HepG2 (cell line): ENCODE measurements around the gene FILIP1. TPM values are rescaled to one million over a fixed set of nuclear protein-coding genes. Genes with fewer than 3 reads are reported as not detected.

Experiments
- ATAC-seq: fragments of 200-7000 bp; cut with Tn5 transposase; 3 replicates; pipeline ENCODE4 v1.9.1; 2020; ENCODE audit warnings: mild to moderate bottlenecking, moderate library complexity
- BruUV-seq: library from RNA; stranded (reverse); fragments of 400-500 nt; replicated peaks from 2 replicates; lab custom pipeline; 2021; lab: Mats Ljungman, UMichigan
- CTCF ChIA-PET: fragments of 300-600 bp; formaldehyde crosslinking; extraction: SDS; loops from one replicate; lab custom pipeline; 2021; ENCODE audit warnings: low total read pairs, inconsistent platforms, low intra/inter-chr PET ratio; lab: Yijun Ruan, JAX
- POLR2A ChIA-PET: fragments of 350-600 bp; sonication (Branson Sonifier 250); formaldehyde crosslinking; loops from one replicate; lab custom pipeline; 2020; ENCODE audit warnings: antibody characterized with exemption, inconsistent platforms; lab: Yijun Ruan, JAX
- DNase-seq: peaks from one replicate; pipeline ENCODE4 v3.0.0-alpha.2; 2015; ENCODE audit warnings: low spot score
- FAIRE-seq: peaks from 3 replicates; lab custom pipeline; 2011; peaks lifted over from hg19 to GRCh38; lab: Jason Lieb, UNC
- H2AFZ ChIP-seq: one replicate; pipeline ENCODE4 v1.6.1; 2011; ENCODE audit warnings: low read length, inconsistent platforms
- H3K27ac ChIP-seq: fragments of 300-600 bp; 3 replicates; pipeline ENCODE4 v1.8.0; 2011; ENCODE audit warnings: mixed run types, mild to moderate bottlenecking, mixed read lengths, low read length, inconsistent platforms; ENCODE audit not compliant: insufficient read depth; ENCODE audit errors: extremely low read length
- H3K27me3 ChIP-seq, 2 experiments: fragments of 200-600 bp in 1 of 2; 2 replicates in 1 of 2; 3 replicates in 1 of 2; pipeline versions ENCODE4 v1.6.0 to v1.8.0; 2011; ENCODE audit warnings: low read length in 2 of 2, mild to moderate bottlenecking in 2 of 2, moderate library complexity in 2 of 2, inconsistent platforms in 1 of 2; ENCODE audit not compliant: insufficient read depth in 2 of 2, control insufficient read depth in 1 of 2
- H3K36me3 ChIP-seq, 2 experiments: fragments of 200-600 bp in 1 of 2; replicated peaks in 1 of 2; 2 replicates in 1 of 2; 3 replicates in 1 of 2; pipeline versions ENCODE4 v1.5.1 to v1.8.0; 2011; ENCODE audit warnings: low read length in 2 of 2, inconsistent platforms in 1 of 2; ENCODE audit not compliant: insufficient read depth in 2 of 2, control insufficient read depth in 1 of 2
- H3K4me1 ChIP-seq: 2 replicates; pipeline ENCODE4 v1.5.1; 2012; ENCODE audit warnings: low read length, inconsistent platforms; ENCODE audit not compliant: insufficient read depth
- H3K4me2 ChIP-seq: 2 replicates; pipeline ENCODE4 v1.6.0; 2011; ENCODE audit warnings: low read depth, low read length, inconsistent platforms
- H3K4me3 ChIP-seq, 3 experiments: fragments of 200-600 bp in 1 of 3; sonication (generic), shearing (Covaris generic) in 1 of 3; replicated peaks in 1 of 3; 2 replicates each; pipeline ENCODE4 v1.5.1; 2011 to 2016; ENCODE audit warnings: low read length in 3 of 3, inconsistent platforms in 2 of 3, low read depth in 2 of 3, mild to moderate bottlenecking in 2 of 3, control low read depth in 1 of 3, mixed read lengths in 1 of 3; ENCODE audit not compliant: insufficient read depth in 1 of 3
- H3K79me2 ChIP-seq: one replicate; pipeline ENCODE4 v1.6.1; 2011; ENCODE audit warnings: low read length, inconsistent platforms; ENCODE audit not compliant: insufficient read depth
- H3K9ac ChIP-seq: 2 replicates; pipeline ENCODE4 v1.6.0; 2011; ENCODE audit warnings: mild to moderate bottlenecking, low read depth, low read length, inconsistent platforms; ENCODE audit not compliant: insufficient read depth
- H3K9me3 ChIP-seq: 2 replicates; pipeline ENCODE4 v1.5.1; 2012; ENCODE audit warnings: mild to moderate bottlenecking, low read length
- H4K20me1 ChIP-seq: 2 replicates; pipeline ENCODE4 v1.6.0; 2011; ENCODE audit warnings: inconsistent platforms, mild to moderate bottlenecking, low read length, moderate library complexity; ENCODE audit not compliant: insufficient read depth
- ATF7 ChIP-seq, 2 experiments: fragments of 450-650 bp in 1 of 2; sonication (generic) in 1 of 2; formaldehyde crosslinking in 1 of 2; IDR thresholded peaks; 2 replicates each; pipeline versions ENCODE4 v1.4.0 to v1.6.1; 2016 to 2020; ENCODE audit warnings: antibody characterized with exemption in 1 of 2, mild to moderate bottlenecking in 1 of 2, missing genetic modification reagents in 1 of 2
- CENPBD1 ChIP-seq: sonication (generic); formaldehyde crosslinking; IDR thresholded peaks from 2 replicates; pipeline ENCODE4 v1.8.0; 2022; ENCODE audit warnings: missing genetic modification reagents, low read depth, mild to moderate bottlenecking, borderline replicate concordance
- CREB1 ChIP-seq, 2 experiments: fragments of 450-650 bp in 1 of 2; IDR thresholded peaks; 2 replicates each; pipeline ENCODE4 v1.6.1; 2016 to 2017; ENCODE audit warnings: control low read depth in 1 of 2, mild to moderate bottlenecking in 1 of 2, missing compliant biosample characterization in 1 of 2, missing genetic modification characterization in 1 of 2
- FOXK1 ChIP-seq: sonication (generic); formaldehyde crosslinking; IDR thresholded peaks from 2 replicates; pipeline ENCODE4 v1.4.0; 2020; ENCODE audit warnings: low read depth, missing genetic modification reagents, borderline replicate concordance
- HES4 ChIP-seq: sonication (generic); formaldehyde crosslinking; IDR thresholded peaks from 2 replicates; pipeline ENCODE4 v1.9.0; 2021; ENCODE audit warnings: mild to moderate bottlenecking, missing genetic modification reagents, borderline replicate concordance
- SNAPC2 ChIP-seq: sonication (generic); formaldehyde crosslinking; IDR thresholded peaks from 2 replicates; pipeline ENCODE4 v1.8.1; 2022; ENCODE audit warnings: mild to moderate bottlenecking, missing genetic modification reagents
- TCF12 ChIP-seq, 2 experiments: fragments of 450-650 bp in 1 of 2; sonication (generic) in 1 of 2; formaldehyde crosslinking in 1 of 2; IDR thresholded peaks; 2 replicates each; pipeline versions ENCODE4 v1.6.1 to v1.8.0; 2017 to 2022; ENCODE audit warnings: antibody characterized with exemption in 1 of 2, mild to moderate bottlenecking in 1 of 2, missing genetic modification reagents in 1 of 2, moderate library complexity in 1 of 2
- USF2 ChIP-seq, 2 experiments: sonication (generic) in 1 of 2; formaldehyde crosslinking in 1 of 2; IDR thresholded peaks; 2 replicates each; pipeline versions ENCODE4 v1.5.1 to v1.6.1; 2011 to 2020; ENCODE audit warnings: borderline replicate concordance in 1 of 2, low read depth in 1 of 2, low read length in 1 of 2, mild to moderate bottlenecking in 1 of 2, missing genetic modification reagents in 1 of 2, moderate library complexity in 1 of 2
- ZFX ChIP-seq: sonication (generic); formaldehyde crosslinking; IDR thresholded peaks from 2 replicates; pipeline ENCODE4 v1.4.0; 2020; ENCODE audit warnings: mild to moderate bottlenecking, low read depth, missing genetic modification reagents, moderate library complexity
- ZFY ChIP-seq: sonication (generic); formaldehyde crosslinking; IDR thresholded peaks from 2 replicates; pipeline ENCODE4 v1.4.0; 2020; ENCODE audit warnings: missing genetic modification reagents
- ZIK1 ChIP-seq: sonication (generic); formaldehyde crosslinking; IDR thresholded peaks from 2 replicates; pipeline ENCODE4 v1.5.0; 2020; ENCODE audit warnings: mild to moderate bottlenecking, low read depth, missing genetic modification reagents, borderline replicate concordance
- ZNF101 ChIP-seq: sonication (generic); formaldehyde crosslinking; IDR thresholded peaks from 2 replicates; pipeline ENCODE4 v1.4.0; 2020; ENCODE audit warnings: mild to moderate bottlenecking, low read depth, missing genetic modification reagents, borderline replicate concordance
- ZNF333 ChIP-seq: sonication (generic); formaldehyde crosslinking; IDR thresholded peaks from 2 replicates; pipeline ENCODE4 v1.4.0; 2020; ENCODE audit warnings: mild to moderate bottlenecking, missing genetic modification reagents, borderline replicate concordance
- ZNF589 ChIP-seq: sonication (generic); formaldehyde crosslinking; conservative IDR thresholded peaks from 2 replicates; pipeline ENCODE4 v1.8.0; 2022; ENCODE audit warnings: mild to moderate bottlenecking, moderate library complexity, missing genetic modification reagents
- ZNF792 ChIP-seq: IDR thresholded peaks from 2 replicates; pipeline ENCODE4 v1.6.1; 2016
- WGBS: methylation state at CpG from one replicate; pipeline ENCODE4 v1.1.6; 2017; ENCODE audit warnings: low lambda C conversion rate; 5-methylcytosine and 5-hydroxymethylcytosine counted together
- in situ Hi-C: cut with HindIII; loops from 2 replicates; pipeline ENCODE4 v1.10.0; 2017; ENCODE audit warnings: low pct_unique_long_range_greater_than_20kb; ENCODE audit not compliant: extremely low pct_ligation_motif_present
- intact Hi-C: fragments of 100-400 bp; cut with micrococcal nuclease; formaldehyde crosslinking; loops from one replicate; pipeline ENCODE4 v1.10.0; 2022; ENCODE audit not compliant: unreplicated experiment
- polyA plus RNA-seq, 8 experiments: library from polyadenylated mRNA; depleted of rRNA in 3 of 8; stranded (reverse) in 7 of 8; unstranded in 1 of 8; fragments of >200 nt; fragmentation: Illumina TruSeq in 4 of 8; extraction: Trizol in 4 of 8; gene quantifications; 2 replicates each; pipeline versions ENCODE4 v1.2.1 to v1.2.3, GENCODE V29; 2011 to 2016; ENCODE audit warnings: low read depth in 4 of 8, missing spikeins in 1 of 8, mixed read lengths in 1 of 8; ENCODE audit not compliant: insufficient read depth in 1 of 8
- total RNA-seq, 5 experiments: library from RNA; depleted of rRNA; stranded (reverse); fragments of >200 nt; fragmentation: Illumina TruSeq; extraction: Trizol; gene quantifications; 2 replicates each; pipeline ENCODE4 v1.2.3, GENCODE V29; 2016; ENCODE audit warnings: low read depth in 1 of 5

FILIP1 gene
- total and polyA plus RNA-seq, 2 of the 13 experiments (the other 11 are each of a cell fraction or from before 2014, with no cell fraction given), result not detected

DNA sequence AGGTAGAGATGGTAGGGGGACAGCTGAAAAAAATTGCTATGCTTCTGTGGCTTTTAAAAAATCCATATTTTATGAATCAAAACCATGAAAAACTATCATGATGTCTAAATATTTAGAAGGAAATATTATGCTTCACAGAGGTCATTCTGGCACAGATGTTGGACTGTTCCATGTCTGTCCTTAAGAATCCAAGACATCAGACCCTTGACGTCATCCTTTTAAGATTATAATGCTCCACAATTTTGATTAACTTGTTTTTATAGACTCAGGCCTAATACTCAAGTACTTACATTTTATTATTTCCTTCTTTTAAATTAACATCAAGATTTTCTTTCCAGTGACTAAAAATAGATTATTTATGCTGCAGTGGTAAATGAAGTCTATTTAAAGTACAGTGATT is 29.7 kb downstream of the FILIP1 start:
- no peaks in the 10 kb centered on the region for H4K20me1 ChIP-seq
- CTCF ChIA-PET, result no interaction called here
- H3K9ac ChIP-seq, result no peak overlapping the region
- 0% methylated on average over 1 of the region's 1 CpG for WGBS
- TF ChIP-seq CENPBD1 (no peak), ZIK1 (CRISPR knock-in tag) (no peak), ZFX (CRISPR knock-in tag) (no peak), ZNF101 (CRISPR knock-in tag) (no peak), SNAPC2 (CRISPR knock-in tag) (no peak), ZNF792 (CRISPR knock-in tag) (no peak), ZNF333 (CRISPR knock-in tag) (no peak), ZNF589 (no peak), HES4 (CRISPR knock-in tag) (no peak), CREB1 (IDR thresholded peaks at IDR 0.05) (0 out of 2 replicates have a peak, but pooled peaks have one; percentile 24), CREB1 (CRISPR knock-in tag; IDR thresholded peaks at IDR 0.05) (no peak), ZFY (CRISPR knock-in tag) (no peak), FOXK1 (CRISPR knock-in tag) (no peak), ATF7 (IDR thresholded peaks at IDR 0.05) (peak; percentile 51), ATF7 (CRISPR knock-in tag; IDR thresholded peaks at IDR 0.05) (no peak), TCF12 (IDR thresholded peaks at IDR 0.05) (no peak), TCF12 (CRISPR knock-in tag; IDR thresholded peaks at IDR 0.05) (no peak), USF2 (IDR thresholded peaks at IDR 0.05; ENCODE audit: low read depth, low read length) (no peak), USF2 (CRISPR knock-in tag; IDR thresholded peaks at IDR 0.05; ENCODE audit: borderline replicate concordance) (no peak)
- no peak overlapping the region for H3K4me2 ChIP-seq
- no TSS peak for BruUV-seq
- H3K27me3 ChIP-seq, result no peaks in the 10 kb centered on the region; a peak in 1 of 5 replicates
- POLR2A ChIA-PET, result no interaction called here
- H3K27ac ChIP-seq, result no peak overlapping the region
- no peaks in the 10 kb centered on the region for H3K79me2 ChIP-seq
- intact Hi-C loops, result no loop called here
- no peak for DNase-seq
- ATAC-seq, result no peak
- H3K9me3 ChIP-seq, result no peaks in the 10 kb centered on the region
- no peaks in the 10 kb centered on the region for H3K36me3 ChIP-seq
- no peaks in the 10 kb centered on the region for H3K4me1 ChIP-seq
- H2AFZ ChIP-seq, result no peak overlapping the region
- in situ Hi-C loops, result no loop called here
- FAIRE-seq, result no peak
- no peak overlapping the region for H3K4me3 ChIP-seq
